ENCODE measurements around the gene RAPGEF4. TPM values are rescaled to one million over a fixed set of nuclear protein-coding genes. Genes with fewer than 3 reads are reported as not detected.

Gene RAPGEF4
- total and polyA plus RNA-seq, 2 donors (not counting 1 experiment from before 2014, with no cell fraction given), result 0.22 to 0.30 TPM

- Histone ChIP-seq H3K4me2 (replicated peaks; ENCODE audit: low read depth, low read length, poor library complexity, severe bottlenecking) (no peak overlapping the region), H3K4me1 (ENCODE audit: control insufficient read depth in 2 of 2, insufficient read depth in 2 of 2, low read length in 2 of 2) (no peaks in the 10 kb centered on the region), H3K79me2 (ENCODE audit: control insufficient read depth, insufficient read depth, low read length) (no peaks in the 10 kb centered on the region), H4K20me1 (ENCODE audit: control insufficient read depth, insufficient read depth, low read length, poor library complexity, severe bottlenecking) (no peaks in the 10 kb centered on the region), H3K9ac (ENCODE audit: low read length) (no peak overlapping the region), H3K4me3 (ENCODE audit: control extremely low read depth in 1 of 5, extremely low read depth in 1 of 5, insufficient read depth in 1 of 5, low read depth in 2 of 5, low read length in 4 of 5) (no peak overlapping the region), H3K27ac (ENCODE audit: low read length in 2 of 2) (no peak overlapping the region), H3K36me3 (replicated peaks in 1 of 2; ENCODE audit: control extremely low read depth in 1 of 2, control insufficient read depth in 1 of 2, extremely low read depth in 1 of 2, insufficient read depth in 2 of 2, low read length in 1 of 2) (no peaks in the 10 kb centered on the region), H3K27me3 (replicated peaks in 1 of 4; ENCODE audit: control extremely low read depth in 1 of 4, control insufficient read depth in 3 of 4, insufficient read depth in 4 of 4, low read length in 3 of 4) (peaks cover 0 to 5% (median 3%) of the 10 kb centered on the region in 4 experiments), H2AFZ (ENCODE audit: insufficient read depth, low read depth, low read length, poor library complexity, severe bottlenecking) (no peak overlapping the region), H3K9me3 (ENCODE audit: control extremely low read depth in 1 of 3, control insufficient read depth in 2 of 3, insufficient read depth in 1 of 3, low read length in 2 of 3) (no peaks in the 10 kb centered on the region)
- ChIA-PET POLR2A (no interaction called here), CTCF (interaction anchor here (1.1 kb wide), 1 partner anchor 120 kb away, joined by 3 read pairs; no protein-coding TSS in a partner anchor)
- WGBS (ENCODE audit: insufficient coverage), result 100% methylated on average over 1 of the region's 2 CpGs
- no peak for TF ChIP-seq CTCF (IDR thresholded peaks at IDR 0.05)
- TF ChIP-seq EZH2 (IDR thresholded peaks at IDR 0.05; ENCODE audit: borderline replicate concordance, insufficient read depth, low read depth, low read length, poor library complexity, severe bottlenecking), result no peak
- Mint-ChIP-seq H3K4me3 (no peak overlapping the region), H3K9me3 (ENCODE audit: insufficient read depth) (no peaks in the 10 kb centered on the region), H3K27me3 (peaks cover 30% of the 10 kb centered on the region), H3K4me1 (no peaks in the 10 kb centered on the region), H3K27ac (no peak overlapping the region)
- ATAC-seq (ENCODE audit: low read depth), result no peak
- no peak for DNase-seq
- intact Hi-C loops (cut with micrococcal nuclease), result loop anchor here (5.0 to 10.0 kb wide), 2 partner anchors 1335 to 1357 kb away; no protein-coding TSS in a partner anchor
Observed at GRCh38 chr2:172929644-172930043, 194.0 kb downstream of the RAPGEF4 start.

GRCh38 chr2:172930871-172931255 is 195.2 kb downstream of the RAPGEF4 start:
- CTCF ChIA-PET, result interaction anchor here (1.1 to 3.0 kb wide), 5 partner anchors 10 to 124 kb away, joined by 3 to 15 read pairs (median 6); no protein-coding TSS in a partner anchor

More at GRCh38 chr2:172930871-172931255, 195.2 kb downstream of the RAPGEF4 start:
- WGBS (ENCODE audit: insufficient coverage), result no CpG with 5 or more reads among the region's 7 CpGs
- POLR2A ChIA-PET, result no interaction called here
- Mint-ChIP-seq H3K27me3 (peaks cover 36% of the 10 kb centered on the region), H3K4me1 (no peaks in the 10 kb centered on the region), H3K9me3 (ENCODE audit: insufficient read depth) (no peaks in the 10 kb centered on the region), H3K27ac (no peak overlapping the region), H3K4me3 (no peak overlapping the region)
- no peak overlapping the region for H3K4me3 ChIP-seq (ENCODE audit: control extremely low read depth in 1 of 5, extremely low read depth in 1 of 5, insufficient read depth in 1 of 5, low read depth in 2 of 5, low read length in 4 of 5)
- H3K79me2 ChIP-seq (ENCODE audit: control insufficient read depth, insufficient read depth, low read length), result no peaks in the 10 kb centered on the region
- DNase-seq (no peak), ATAC-seq (ENCODE audit: low read depth) (no peak)
- H3K27ac ChIP-seq (ENCODE audit: low read length in 2 of 2), result no peak overlapping the region
- H3K9me3 ChIP-seq (ENCODE audit: control extremely low read depth in 1 of 3, control insufficient read depth in 2 of 3, insufficient read depth in 1 of 3, low read length in 2 of 3), result no peaks in the 10 kb centered on the region
- no peak overlapping the region for H3K9ac ChIP-seq (ENCODE audit: low read length)
- no peak overlapping the region for H2AFZ ChIP-seq (ENCODE audit: insufficient read depth, low read depth, low read length, poor library complexity, severe bottlenecking)
- peaks cover 0 to 5% (median 3%) of the 10 kb centered on the region in 4 experiments for H3K27me3 ChIP-seq (replicated peaks in 1 of 4; ENCODE audit: control extremely low read depth in 1 of 4, control insufficient read depth in 3 of 4, insufficient read depth in 4 of 4, low read length in 3 of 4)
- no peaks in the 10 kb centered on the region for H3K4me1 ChIP-seq (ENCODE audit: control insufficient read depth in 2 of 2, insufficient read depth in 2 of 2, low read length in 2 of 2)
- H4K20me1 ChIP-seq (ENCODE audit: control insufficient read depth, insufficient read depth, low read length, poor library complexity, severe bottlenecking), result no peaks in the 10 kb centered on the region
- TF ChIP-seq EZH2 (IDR thresholded peaks at IDR 0.05; ENCODE audit: borderline replicate concordance, insufficient read depth, low read depth, low read length, poor library complexity, severe bottlenecking) (no peak), CTCF (IDR thresholded peaks at IDR 0.05) (no peak)
- intact Hi-C loops (cut with micrococcal nuclease), result loop anchor here (10.0 kb wide), 1 partner anchor 1336 kb away; no protein-coding TSS in a partner anchor
- no peak overlapping the region for H3K4me2 ChIP-seq (replicated peaks; ENCODE audit: low read depth, low read length, poor library complexity, severe bottlenecking)
- H3K36me3 ChIP-seq (replicated peaks in 1 of 2; ENCODE audit: control extremely low read depth in 1 of 2, control insufficient read depth in 1 of 2, extremely low read depth in 1 of 2, insufficient read depth in 2 of 2, low read length in 1 of 2), result no peaks in the 10 kb centered on the region

Measured in B cell (primary cell).